Esophagus squamous epithelium (tissue), 4 donors: Measurements from ENCODE around the gene RHOXF2.
"Not testable (repeated sequence)": the region's sequence is repeated elsewhere in the genome, so short reads cannot be mapped to it uniquely, and the experiment has no call there.

Experiments used
- POLR2A ChIP-seq, 4 donors: fragments of 450-650 bp; IDR thresholded peaks; one replicate each; pipeline ENCODE4 v1.6.1; 2017; ENCODE audit warnings: antibody characterized with exemption in 4 of 4, mild to moderate bottlenecking in 4 of 4, moderate library complexity in 3 of 4
- TF ChIP-seq, protein P1 (sequence below), 6 experiments: fragments of 450-650 bp in 4 of 6; fragments of 200-600 bp in 2 of 6; sonication (generic) in 2 of 6; IDR thresholded peaks; one replicate each; pipeline ENCODE4 v1.5.1; 2016 to 2019; ENCODE audit warnings: antibody characterized with exemption in 6 of 6, mild to moderate bottlenecking in 4 of 6, moderate library complexity in 4 of 6

DNA sequence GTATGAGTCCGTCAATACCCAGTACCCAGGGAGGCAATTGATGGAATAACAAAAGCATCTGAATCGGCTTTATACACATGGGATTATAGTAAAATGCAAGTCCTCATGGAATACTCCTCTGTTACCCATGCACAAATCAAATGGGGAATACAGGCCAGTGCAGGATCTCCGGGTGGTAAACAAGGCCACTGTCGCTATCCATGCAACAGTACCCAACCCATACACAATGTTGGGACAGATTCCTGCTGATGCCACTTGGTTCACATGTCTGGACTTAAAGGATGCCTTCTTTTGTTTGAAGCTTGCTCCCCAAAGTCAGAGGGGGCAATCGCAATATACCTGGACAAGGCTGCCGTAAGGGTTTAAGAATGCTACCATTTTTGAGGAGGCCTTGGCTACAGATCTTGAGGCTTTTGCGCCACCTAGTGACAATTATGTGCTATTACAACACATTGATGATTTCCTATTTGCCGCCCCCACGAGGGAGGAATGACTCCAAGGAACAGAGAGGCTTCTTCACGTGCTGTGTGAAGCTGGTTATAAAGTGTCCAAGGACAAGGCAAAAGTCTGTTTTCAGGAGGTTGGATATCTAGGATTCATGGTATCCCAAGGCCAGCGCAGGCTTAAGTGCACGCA lies 8.2 kb upstream of the RHOXF2 start:
- TF ChIP-seq, protein P1, sequence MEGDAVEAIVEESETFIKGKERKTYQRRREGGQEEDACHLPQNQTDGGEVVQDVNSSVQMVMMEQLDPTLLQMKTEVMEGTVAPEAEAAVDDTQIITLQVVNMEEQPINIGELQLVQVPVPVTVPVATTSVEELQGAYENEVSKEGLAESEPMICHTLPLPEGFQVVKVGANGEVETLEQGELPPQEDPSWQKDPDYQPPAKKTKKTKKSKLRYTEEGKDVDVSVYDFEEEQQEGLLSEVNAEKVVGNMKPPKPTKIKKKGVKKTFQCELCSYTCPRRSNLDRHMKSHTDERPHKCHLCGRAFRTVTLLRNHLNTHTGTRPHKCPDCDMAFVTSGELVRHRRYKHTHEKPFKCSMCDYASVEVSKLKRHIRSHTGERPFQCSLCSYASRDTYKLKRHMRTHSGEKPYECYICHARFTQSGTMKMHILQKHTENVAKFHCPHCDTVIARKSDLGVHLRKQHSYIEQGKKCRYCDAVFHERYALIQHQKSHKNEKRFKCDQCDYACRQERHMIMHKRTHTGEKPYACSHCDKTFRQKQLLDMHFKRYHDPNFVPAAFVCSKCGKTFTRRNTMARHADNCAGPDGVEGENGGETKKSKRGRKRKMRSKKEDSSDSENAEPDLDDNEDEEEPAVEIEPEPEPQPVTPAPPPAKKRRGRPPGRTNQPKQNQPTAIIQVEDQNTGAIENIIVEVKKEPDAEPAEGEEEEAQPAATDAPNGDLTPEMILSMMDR (IDR thresholded peaks at IDR 0.05): not testable (repeated sequence)
- not testable (repeated sequence) for TF ChIP-seq POLR2A (IDR thresholded peaks at IDR 0.05)
